AG10803 (cell line): ENCODE results near the gene GAD1.

Experiments
- DNase-seq: peaks from one replicate; pipeline ENCODE4 v3.0.0; 2010; ENCODE audit warnings: low read depth
- H3K4me3 ChIP-seq: 2 replicates; pipeline ENCODE4 v1.5.1; 2011; ENCODE audit warnings: mild to moderate bottlenecking, low read length, control low read depth
- CTCF ChIP-seq: conservative IDR thresholded peaks from 2 replicates; pipeline ENCODE4 v1.5.1; 2011; ENCODE audit warnings: mild to moderate bottlenecking, low read length, control low read depth, inconsistent platforms

GAD1 gene

DNA sequence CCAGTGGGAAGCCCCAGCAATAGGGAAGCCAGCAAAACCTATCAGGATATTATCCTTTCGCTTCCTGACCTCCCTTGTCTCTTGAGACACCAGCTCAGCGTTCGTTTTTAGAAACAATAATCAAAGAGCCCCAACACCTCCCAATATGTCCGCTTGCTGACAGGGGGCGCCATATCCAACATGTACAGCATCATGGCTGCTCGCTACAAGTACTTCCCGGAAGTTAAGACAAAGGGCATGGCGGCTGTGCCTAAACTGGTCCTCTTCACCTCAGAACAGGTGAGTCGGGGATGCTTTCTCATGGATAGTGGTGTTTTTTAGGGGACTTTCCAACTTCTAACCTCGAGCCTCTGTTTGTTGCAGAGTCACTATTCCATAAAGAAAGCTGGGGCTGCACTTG, 28.7 kb downstream of the GAD1 start:
- no peak for TF ChIP-seq CTCF
- no peak overlapping the region for H3K4me3 ChIP-seq
- no peak for DNase-seq

DNA sequence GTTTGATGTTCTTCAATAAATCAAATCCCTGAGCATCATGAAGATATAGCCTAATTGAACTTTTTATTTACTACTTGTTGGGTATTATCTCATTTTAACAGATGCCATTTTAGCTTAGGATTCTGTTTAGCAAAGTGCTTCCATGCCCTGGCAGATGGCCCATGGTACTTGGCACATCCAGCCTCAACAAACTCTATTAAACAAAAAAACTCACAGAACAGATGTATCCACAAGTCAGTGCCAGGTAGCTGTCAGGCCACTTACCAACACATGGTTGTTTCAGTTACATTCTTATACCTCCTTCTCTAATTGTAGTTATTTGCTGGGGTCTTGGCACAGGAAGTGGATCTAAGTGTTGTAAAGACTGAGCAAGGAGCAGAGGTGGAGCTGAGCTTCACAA, 29.6 kb downstream of the GAD1 start:
- peak; percentile 56 for DNase-seq
- H3K4me3 ChIP-seq = no peak overlapping the region
- TF ChIP-seq CTCF = no peak

DNA sequence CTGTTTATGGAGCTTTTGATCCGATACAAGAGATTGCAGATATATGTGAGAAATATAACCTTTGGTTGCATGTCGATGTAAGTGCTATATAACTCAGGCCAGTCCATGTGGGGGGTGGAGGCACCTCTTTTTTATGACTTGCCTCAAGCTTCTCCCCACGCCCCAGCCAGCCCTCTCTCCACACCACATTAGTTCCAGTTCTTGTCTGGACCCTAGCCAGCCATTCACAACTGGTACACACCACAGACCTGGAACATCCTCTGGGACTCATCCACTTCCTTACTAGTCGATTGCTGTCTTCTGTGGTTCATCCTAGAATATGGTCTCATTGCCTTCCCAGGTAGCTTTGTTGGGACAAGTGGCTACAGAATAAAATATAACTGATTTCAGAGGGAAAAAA, 31.0 kb downstream of the GAD1 start:
- DNase-seq = no peak
- TF ChIP-seq CTCF = no peak
- no peak overlapping the region for H3K4me3 ChIP-seq

GRCh38 chr2:170848587-170848986, 31.9 kb downstream of the GAD1 start:
- peak; percentile 97 for DNase-seq
- H3K4me3 ChIP-seq = no peak overlapping the region
- no peak for TF ChIP-seq CTCF

GRCh38 chr2:170850251-170850650, 33.6 kb downstream of the GAD1 start:
- no peak for DNase-seq
- no peak overlapping the region for H3K4me3 ChIP-seq
- TF ChIP-seq CTCF = no peak

- DNase-seq = no peak
- no peak for TF ChIP-seq CTCF
- no peak overlapping the region for H3K4me3 ChIP-seq
Measured at GRCh38 chr2:170851635-170852034, 34.9 kb downstream of the GAD1 start.

DNA sequence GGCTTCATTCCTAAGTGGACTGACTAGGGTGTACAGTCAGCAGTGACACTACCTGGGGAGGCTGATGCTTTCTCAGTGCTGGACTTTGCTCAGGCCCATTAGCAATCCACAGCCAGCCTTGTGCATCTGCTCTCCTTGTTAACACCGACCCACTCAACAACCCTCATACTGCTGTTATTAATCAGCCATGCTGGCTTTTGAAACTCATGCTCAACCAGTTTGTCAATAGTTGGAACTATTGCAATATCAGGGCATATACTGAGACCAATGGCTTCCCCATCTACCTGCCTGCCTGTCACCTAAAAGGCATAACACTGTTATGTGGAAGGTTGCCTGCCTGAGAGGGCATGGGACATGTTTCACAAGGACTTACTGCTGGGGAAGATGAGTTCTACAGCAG, 39.4 kb downstream of the GAD1 start:
- TF ChIP-seq CTCF = no peak
- no peak for DNase-seq
- H3K4me3 ChIP-seq = no peak overlapping the region
